GM19438 (cell line): ENCODE data around the gene CNTNAP2.

ENCODE experiments used
- ATAC-seq: cut with Tn5 transposase; IDR thresholded peaks from one replicate; pipeline ENCODE4 v1.9.1; 2021; ENCODE audit warnings: low read depth; ENCODE audit not compliant: unreplicated experiment

The CNTNAP2 gene

GRCh38 chr7:146414373-146414772 is 297.8 kb downstream of the CNTNAP2 start:
- no peak for ATAC-seq

GRCh38 chr7:146414937-146415336 is 298.3 kb downstream of the CNTNAP2 start:
- ATAC-seq = no peak

GRCh38 chr7:146417176-146417575 is 300.6 kb downstream of the CNTNAP2 start:
- ATAC-seq = no peak

- ATAC-seq = no peak
Measured at GRCh38 chr7:146423446-146423845, 306.8 kb downstream of the CNTNAP2 start.

GRCh38 chr7:146424084-146424483 is 307.5 kb downstream of the CNTNAP2 start:
- no peak for ATAC-seq

GRCh38 chr7:146433501-146433900 is 316.9 kb downstream of the CNTNAP2 start:
- ATAC-seq = no peak

- ATAC-seq = no peak
Measured at GRCh38 chr7:146443102-146443501, 326.5 kb downstream of the CNTNAP2 start.

- no peak for ATAC-seq
Measured at GRCh38 chr7:146449625-146450024, 333.0 kb downstream of the CNTNAP2 start.

GRCh38 chr7:146455091-146455655 is 338.6 kb downstream of the CNTNAP2 start:
- ATAC-seq = no peak

- no peak for ATAC-seq
Measured at GRCh38 chr7:146479040-146479439, 362.4 kb downstream of the CNTNAP2 start.

GRCh38 chr7:146486519-146486918 is 369.9 kb downstream of the CNTNAP2 start:
- no peak for ATAC-seq

GRCh38 chr7:146492017-146492416 is 375.4 kb downstream of the CNTNAP2 start:
- no peak for ATAC-seq

- no peak for ATAC-seq
Measured at GRCh38 chr7:146494952-146495596, 378.5 kb downstream of the CNTNAP2 start.

GRCh38 chr7:146496657-146497056 is 380.1 kb downstream of the CNTNAP2 start:
- no peak for ATAC-seq

- ATAC-seq = no peak
Measured at GRCh38 chr7:146499970-146500369, 383.4 kb downstream of the CNTNAP2 start.

- no peak for ATAC-seq
Measured at GRCh38 chr7:146503844-146504243, 387.2 kb downstream of the CNTNAP2 start.

- no peak for ATAC-seq
Measured at GRCh38 chr7:146510088-146510680, 393.6 kb downstream of the CNTNAP2 start.

GRCh38 chr7:146514304-146514703 is 397.7 kb downstream of the CNTNAP2 start:
- ATAC-seq = no peak

GRCh38 chr7:146528581-146528980 is 412.0 kb downstream of the CNTNAP2 start:
- no peak for ATAC-seq

GRCh38 chr7:146539836-146540235 is 423.2 kb downstream of the CNTNAP2 start:
- ATAC-seq = no peak

GRCh38 chr7:146542101-146542500 is 425.5 kb downstream of the CNTNAP2 start:
- ATAC-seq = no peak

- ATAC-seq = no peak
Measured at GRCh38 chr7:146544748-146545147, 428.1 kb downstream of the CNTNAP2 start.
